Measurements from ENCODE around the gene PHLPP1. TPM values are rescaled to one million over a fixed set of nuclear protein-coding genes. Genes with fewer than 3 reads are reported as not detected.

PHLPP1 gene
- total and polyA plus RNA-seq, 2 donors = 6.6 to 27.3 TPM

DNA sequence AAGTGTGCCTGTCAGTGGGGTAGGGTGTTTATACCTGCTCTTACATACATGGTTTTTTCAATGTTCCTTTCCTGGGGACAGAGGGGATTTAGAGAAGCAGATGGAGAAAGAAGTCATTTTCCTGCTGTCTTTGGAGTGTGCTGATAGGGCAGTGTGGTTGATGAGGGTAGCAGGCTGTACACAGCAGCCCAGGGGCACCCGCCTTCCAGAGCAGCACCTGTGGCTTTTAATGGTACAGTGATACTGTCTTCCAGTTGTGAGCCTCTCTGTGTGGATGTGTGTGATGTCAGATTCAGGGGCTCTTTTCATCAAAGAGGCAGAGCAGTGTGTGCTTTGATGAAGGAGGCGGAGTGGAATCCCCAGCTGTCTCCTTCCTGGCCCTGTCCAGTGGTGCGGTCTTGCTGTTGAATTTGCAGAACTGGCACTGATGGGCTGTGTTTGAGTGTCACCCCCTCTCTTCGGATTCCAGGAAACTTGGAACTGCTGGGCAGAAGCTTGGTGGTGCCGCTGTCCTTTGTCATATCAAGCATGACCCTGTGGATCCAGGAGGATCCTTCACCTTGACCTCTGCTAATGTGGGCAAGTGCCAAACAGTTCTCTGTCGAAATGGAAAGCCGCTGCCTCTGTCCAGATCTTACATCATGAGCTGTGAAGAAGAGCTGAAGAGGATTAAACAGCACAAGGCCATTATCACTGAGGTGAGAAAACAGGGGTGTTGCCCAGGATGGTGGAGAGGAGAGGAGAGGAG, 259.8 kb downstream of the PHLPP1 start:
- H3K27ac ChIP-seq (ENCODE audit: low read depth) = no peak overlapping the region
- H3K4me1 ChIP-seq (ENCODE audit: insufficient read depth) = no peaks in the 10 kb centered on the region
- WGBS = 94% methylated on average over 7 of the region's 7 CpGs
- H3K36me3 ChIP-seq (ENCODE audit: insufficient read depth) = no peaks in the 10 kb centered on the region
- DNase-seq (ENCODE audit: extremely low spot score) = no peak
- no peak overlapping the region for H3K4me3 ChIP-seq (ENCODE audit: low read depth, low read length)

DNA sequence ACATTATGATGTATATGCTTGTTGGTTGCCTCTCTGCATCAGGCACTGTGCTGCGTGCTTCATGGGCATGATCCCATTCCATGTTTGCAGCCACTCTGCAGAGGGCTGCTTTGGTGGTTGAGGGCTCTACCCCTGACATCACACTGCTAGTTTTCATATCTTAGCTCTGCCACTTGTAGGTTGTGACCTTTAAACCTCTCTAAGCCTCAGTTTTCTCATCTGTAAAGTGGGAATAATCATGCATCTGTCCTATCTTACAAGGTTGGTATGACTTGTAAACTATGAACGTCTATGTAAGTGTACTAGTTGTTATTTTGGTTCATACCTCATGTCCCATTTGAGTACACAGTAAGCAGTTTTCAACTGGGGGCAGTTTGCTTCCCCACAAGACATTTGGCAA, 260.4 kb downstream of the PHLPP1 start:
- DNase-seq (ENCODE audit: extremely low spot score) = no peak
- Histone ChIP-seq H3K36me3 (ENCODE audit: insufficient read depth) (no peaks in the 10 kb centered on the region), H3K4me3 (ENCODE audit: low read depth, low read length) (no peak overlapping the region), H3K27ac (ENCODE audit: low read depth) (no peak overlapping the region), H3K4me1 (ENCODE audit: insufficient read depth) (no peaks in the 10 kb centered on the region)
- 91% methylated on average over 2 of the region's 2 CpGs for WGBS

DNA sequence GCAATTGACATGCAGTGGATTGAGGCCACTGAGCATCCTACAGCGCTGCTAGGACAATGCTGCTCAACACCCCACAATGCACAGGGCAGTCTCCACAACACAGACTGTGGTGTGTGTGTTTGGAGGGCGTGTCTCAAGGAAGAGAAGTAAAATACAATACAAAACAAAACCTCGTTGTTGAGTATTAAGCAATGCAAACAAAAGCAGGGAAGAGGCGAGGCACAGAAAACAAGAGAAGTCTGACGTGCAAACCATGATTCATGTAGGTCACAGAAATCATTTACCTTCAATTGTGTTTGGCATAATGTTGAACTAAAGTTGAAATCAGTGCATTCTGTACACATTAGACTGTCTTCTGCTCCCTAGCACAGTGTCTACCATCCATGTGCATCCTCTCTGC, 260.9 kb downstream of the PHLPP1 start:
- Histone ChIP-seq H3K4me1 (ENCODE audit: insufficient read depth) (no peaks in the 10 kb centered on the region), H3K36me3 (ENCODE audit: insufficient read depth) (no peaks in the 10 kb centered on the region), H3K27ac (ENCODE audit: low read depth) (no peak overlapping the region), H3K4me3 (ENCODE audit: low read depth, low read length) (no peak overlapping the region)
- DNase-seq (ENCODE audit: extremely low spot score) = no peak
- WGBS = 81% methylated on average over 5 of the region's 5 CpGs

DNA sequence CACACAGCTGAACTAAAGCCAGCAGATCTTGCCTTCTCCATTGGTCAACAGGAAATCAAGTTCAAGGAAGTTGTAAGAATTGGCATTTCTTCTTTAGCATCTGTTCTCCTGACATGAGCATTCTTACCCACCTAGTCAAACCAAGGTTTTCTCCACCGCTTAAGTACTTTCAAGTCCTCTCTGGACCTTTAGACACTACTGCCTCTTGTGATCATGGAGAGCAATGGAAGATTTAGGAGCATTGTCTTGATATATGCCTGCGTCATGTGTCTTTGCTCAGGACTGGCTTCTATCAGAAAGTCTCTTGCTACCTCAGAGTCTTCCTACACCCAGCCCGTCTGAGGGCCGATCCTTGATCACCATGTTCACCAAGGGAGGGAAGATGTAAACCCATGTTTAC, 262.2 kb downstream of the PHLPP1 start:
- WGBS = 85% methylated on average over 4 of the region's 4 CpGs
- Histone ChIP-seq H3K4me1 (ENCODE audit: insufficient read depth) (peaks cover under 1% of the 10 kb centered on the region), H3K27ac (ENCODE audit: low read depth) (no peak overlapping the region), H3K36me3 (ENCODE audit: insufficient read depth) (no peaks in the 10 kb centered on the region), H3K4me3 (ENCODE audit: low read depth, low read length) (no peak overlapping the region)
- no peak for DNase-seq (ENCODE audit: extremely low spot score)

DNA sequence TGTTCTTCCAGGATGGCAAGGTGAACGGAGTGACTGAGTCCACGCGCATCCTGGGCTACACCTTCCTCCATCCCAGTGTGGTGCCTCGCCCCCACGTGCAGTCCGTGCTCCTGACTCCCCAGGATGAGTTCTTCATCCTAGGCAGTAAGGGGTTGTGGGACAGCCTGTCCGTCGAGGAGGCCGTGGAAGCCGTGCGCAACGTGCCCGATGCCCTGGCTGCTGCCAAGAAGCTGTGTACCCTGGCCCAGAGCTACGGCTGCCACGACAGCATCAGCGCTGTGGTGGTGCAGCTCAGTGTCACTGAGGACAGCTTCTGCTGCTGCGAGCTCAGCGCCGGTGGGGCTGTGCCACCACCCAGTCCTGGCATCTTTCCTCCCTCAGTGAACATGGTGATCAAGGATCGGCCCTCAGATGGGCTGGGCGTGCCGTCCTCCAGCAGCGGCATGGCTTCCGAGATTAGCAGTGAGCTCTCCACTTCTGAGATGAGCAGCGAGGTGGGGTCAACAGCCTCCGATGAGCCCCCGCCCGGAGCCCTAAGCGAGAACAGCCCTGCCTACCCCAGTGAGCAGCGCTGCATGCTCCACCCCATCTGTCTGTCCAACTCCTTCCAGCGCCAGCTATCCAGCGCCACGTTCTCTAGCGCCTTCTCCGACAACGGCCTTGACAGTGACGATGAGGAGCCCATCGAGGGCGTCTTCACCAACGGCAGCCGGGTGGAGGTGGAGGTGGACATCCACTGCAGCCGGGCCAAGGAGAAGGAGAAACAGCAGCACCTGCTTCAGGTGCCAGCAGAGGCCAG, 263.1 kb downstream of the PHLPP1 start:
- no peak for DNase-seq (ENCODE audit: extremely low spot score)
- H3K36me3 ChIP-seq (ENCODE audit: insufficient read depth) = no peaks in the 10 kb centered on the region
- WGBS = 96% methylated on average over 42 of the region's 42 CpGs
- no peak overlapping the region for H3K4me3 ChIP-seq (ENCODE audit: low read depth, low read length)
- H3K4me1 ChIP-seq (ENCODE audit: insufficient read depth) = peaks cover 2% of the 10 kb centered on the region
- no peak overlapping the region for H3K27ac ChIP-seq (ENCODE audit: low read depth)

DNA sequence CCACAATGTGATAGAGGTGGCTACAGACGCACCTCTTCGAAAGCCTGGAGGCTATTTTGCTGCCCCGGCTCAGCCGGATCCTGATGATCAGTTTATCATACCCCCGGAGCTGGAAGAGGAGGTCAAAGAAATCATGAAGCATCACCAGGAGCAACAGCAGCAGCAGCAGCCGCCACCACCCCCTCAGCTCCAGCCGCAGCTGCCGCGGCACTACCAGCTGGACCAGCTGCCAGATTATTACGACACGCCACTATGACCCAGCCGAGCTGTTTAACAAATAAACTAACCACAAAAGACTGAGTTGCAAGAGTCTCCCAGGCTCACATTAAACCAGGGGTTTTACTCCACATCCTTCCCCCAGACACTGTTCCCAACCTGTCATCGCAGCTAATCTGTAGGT, 263.8 kb downstream of the PHLPP1 start:
- Histone ChIP-seq H3K27ac (ENCODE audit: low read depth) (no peak overlapping the region), H3K4me3 (ENCODE audit: low read depth, low read length) (no peak overlapping the region), H3K36me3 (ENCODE audit: insufficient read depth) (no peaks in the 10 kb centered on the region), H3K4me1 (ENCODE audit: insufficient read depth) (peaks cover 2% of the 10 kb centered on the region)
- DNase-seq (ENCODE audit: extremely low spot score) = no peak
- 59% methylated on average over 13 of the region's 13 CpGs for WGBS

DNA sequence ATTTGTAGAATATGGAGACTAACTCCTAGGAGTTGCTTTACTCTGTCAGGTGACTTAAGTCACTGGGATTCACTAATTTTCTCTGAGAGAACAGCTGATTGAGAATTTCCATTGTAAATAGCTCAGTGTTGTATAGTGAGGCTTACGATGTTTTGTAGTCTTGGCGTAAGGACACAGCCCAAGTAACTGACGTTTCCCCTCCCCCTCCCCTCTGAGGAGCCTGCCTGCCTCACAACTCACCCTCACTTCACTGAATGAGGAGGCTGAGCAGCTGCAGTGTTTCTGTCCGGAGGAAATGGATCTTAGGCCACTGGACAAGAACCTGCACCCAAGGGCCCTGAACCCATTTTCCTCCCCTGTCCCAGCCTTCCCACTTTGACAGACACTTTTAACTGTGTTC, 264.6 kb downstream of the PHLPP1 start:
- WGBS = 73% methylated on average over 4 of the region's 4 CpGs
- no peak overlapping the region for H3K4me3 ChIP-seq (ENCODE audit: low read depth, low read length)
- H3K36me3 ChIP-seq (ENCODE audit: insufficient read depth) = no peaks in the 10 kb centered on the region
- no peak for DNase-seq (ENCODE audit: extremely low spot score)
- no peak overlapping the region for H3K27ac ChIP-seq (ENCODE audit: low read depth)
- H3K4me1 ChIP-seq (ENCODE audit: insufficient read depth) = peaks cover 2% of the 10 kb centered on the region

DNA sequence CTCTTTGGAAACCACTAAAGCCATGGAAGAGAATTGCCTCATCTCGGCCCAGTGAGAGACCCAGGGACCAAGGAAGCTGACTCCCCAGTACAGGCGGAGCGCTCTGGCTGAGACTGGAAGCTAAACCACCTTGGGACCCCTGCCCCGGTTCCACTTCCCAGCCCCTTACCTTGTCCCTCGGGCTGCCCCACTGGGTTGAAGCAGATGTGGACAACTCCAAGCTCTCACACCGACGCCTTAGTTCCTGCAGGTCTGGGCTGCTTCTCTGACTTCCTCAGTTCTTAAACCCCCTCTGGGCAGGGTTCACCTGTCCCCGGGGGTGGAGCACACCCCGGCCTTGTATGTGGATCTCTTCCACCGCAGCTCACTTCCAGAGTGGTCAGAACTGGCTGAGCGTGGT, 266.2 kb downstream of the PHLPP1 start:
- H3K4me3 ChIP-seq (ENCODE audit: low read depth, low read length) = no peak overlapping the region
- 92% methylated on average over 11 of the region's 11 CpGs for WGBS
- DNase-seq (ENCODE audit: extremely low spot score) = no peak
- H3K27ac ChIP-seq (ENCODE audit: low read depth) = no peak overlapping the region
- H3K4me1 ChIP-seq (ENCODE audit: insufficient read depth) = peaks cover 2% of the 10 kb centered on the region
- no peaks in the 10 kb centered on the region for H3K36me3 ChIP-seq (ENCODE audit: insufficient read depth)

DNA sequence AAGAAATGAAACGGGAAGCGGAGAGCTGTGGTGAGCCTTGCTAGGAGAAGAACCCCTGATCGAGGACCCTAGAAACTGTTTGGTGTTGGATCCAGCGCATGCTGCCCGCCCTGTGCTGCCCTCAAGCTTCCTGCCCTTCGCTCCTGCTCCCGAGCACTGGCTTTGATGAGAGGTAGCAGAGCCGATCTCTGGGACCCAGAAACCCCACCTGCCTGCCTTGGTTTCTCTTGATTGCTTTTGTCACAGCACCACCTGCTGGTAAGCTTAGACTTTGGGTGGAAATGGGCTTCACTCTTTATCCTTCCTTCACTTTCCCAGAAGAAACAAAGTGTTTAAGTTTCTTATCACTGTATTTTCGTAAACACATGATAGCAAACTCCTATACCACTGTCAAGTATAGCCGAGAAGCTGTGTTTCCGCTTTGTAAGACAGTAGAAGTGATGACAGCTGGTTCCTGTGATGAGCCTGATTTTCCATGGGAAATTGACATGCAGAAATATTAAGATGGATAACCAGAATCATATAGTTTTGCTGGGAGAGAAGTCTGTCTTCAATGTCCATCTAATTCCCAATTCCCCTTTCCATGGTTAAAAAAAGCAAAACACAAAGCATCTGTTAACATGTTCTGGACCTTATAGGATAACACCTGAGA, 267.4 kb downstream of the PHLPP1 start:
- no peak overlapping the region for H3K27ac ChIP-seq (ENCODE audit: low read depth)
- no peak for DNase-seq (ENCODE audit: extremely low spot score)
- H3K4me3 ChIP-seq (ENCODE audit: low read depth, low read length) = no peak overlapping the region
- peaks cover 2% of the 10 kb centered on the region for H3K4me1 ChIP-seq (ENCODE audit: insufficient read depth)
- H3K36me3 ChIP-seq (ENCODE audit: insufficient read depth) = no peaks in the 10 kb centered on the region
- 21% methylated on average over 11 of the region's 11 CpGs for WGBS

DNA sequence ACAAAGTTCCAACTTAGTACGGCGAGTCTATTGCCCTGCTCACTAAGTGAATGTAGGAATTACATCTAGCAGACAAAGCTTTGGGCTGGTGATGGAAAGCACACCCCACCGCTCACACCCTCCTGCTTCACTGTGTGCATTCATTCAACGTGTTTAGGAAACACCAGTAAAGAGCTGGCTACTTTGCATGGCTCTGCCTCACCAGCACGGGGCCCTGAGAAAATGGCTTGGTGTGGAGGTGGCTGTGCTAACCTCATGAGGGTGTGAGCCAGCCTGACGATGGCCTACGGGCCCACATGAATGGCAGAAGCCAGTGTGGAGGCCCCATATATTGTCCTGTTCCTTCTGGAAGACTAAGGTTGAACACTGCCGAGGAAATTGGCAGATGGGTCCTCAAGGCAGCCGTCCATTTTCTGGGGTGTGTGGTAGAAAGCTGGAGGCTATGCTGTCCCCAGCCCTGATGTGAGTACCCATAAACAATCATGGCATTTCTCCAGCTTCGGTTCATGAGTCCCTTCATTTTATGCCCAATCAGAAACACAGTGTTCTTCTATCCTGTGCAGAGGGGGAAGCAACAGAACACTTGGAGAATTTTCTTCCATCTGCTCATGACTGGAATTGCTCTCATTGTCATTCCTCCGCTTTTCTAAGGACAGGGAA, 269.4 kb downstream of the PHLPP1 start:
- no peak for DNase-seq (ENCODE audit: extremely low spot score)
- H3K27ac ChIP-seq (ENCODE audit: low read depth) = no peak overlapping the region
- 90% methylated on average over 11 of the region's 11 CpGs for WGBS
- no peak overlapping the region for H3K4me3 ChIP-seq (ENCODE audit: low read depth, low read length)
- H3K4me1 ChIP-seq (ENCODE audit: insufficient read depth) = peaks cover 2% of the 10 kb centered on the region
- H3K36me3 ChIP-seq (ENCODE audit: insufficient read depth) = no peaks in the 10 kb centered on the region

DNA sequence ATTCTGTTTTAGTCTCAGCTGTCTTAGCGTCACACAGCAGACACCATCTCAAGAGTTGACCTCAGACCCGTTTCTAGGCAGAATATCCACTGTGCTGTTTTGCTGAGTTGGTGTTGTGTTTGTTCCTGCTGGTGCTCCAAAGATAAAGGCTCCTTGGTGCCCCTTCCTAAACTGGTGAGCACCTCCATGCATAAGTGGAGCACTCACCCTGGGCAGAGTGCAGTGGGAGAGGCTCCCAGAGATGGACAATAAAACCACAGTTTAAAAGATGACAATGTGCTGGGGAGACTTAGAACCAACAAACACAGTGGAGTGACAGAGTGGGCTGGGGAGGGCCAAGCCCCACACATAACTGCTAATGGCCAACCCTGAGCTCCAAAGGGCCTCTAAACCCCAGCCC, 271.1 kb downstream of the PHLPP1 start:
- 87% methylated on average over 2 of the region's 2 CpGs for WGBS
- H3K27ac ChIP-seq (ENCODE audit: low read depth) = no peak overlapping the region

DNA sequence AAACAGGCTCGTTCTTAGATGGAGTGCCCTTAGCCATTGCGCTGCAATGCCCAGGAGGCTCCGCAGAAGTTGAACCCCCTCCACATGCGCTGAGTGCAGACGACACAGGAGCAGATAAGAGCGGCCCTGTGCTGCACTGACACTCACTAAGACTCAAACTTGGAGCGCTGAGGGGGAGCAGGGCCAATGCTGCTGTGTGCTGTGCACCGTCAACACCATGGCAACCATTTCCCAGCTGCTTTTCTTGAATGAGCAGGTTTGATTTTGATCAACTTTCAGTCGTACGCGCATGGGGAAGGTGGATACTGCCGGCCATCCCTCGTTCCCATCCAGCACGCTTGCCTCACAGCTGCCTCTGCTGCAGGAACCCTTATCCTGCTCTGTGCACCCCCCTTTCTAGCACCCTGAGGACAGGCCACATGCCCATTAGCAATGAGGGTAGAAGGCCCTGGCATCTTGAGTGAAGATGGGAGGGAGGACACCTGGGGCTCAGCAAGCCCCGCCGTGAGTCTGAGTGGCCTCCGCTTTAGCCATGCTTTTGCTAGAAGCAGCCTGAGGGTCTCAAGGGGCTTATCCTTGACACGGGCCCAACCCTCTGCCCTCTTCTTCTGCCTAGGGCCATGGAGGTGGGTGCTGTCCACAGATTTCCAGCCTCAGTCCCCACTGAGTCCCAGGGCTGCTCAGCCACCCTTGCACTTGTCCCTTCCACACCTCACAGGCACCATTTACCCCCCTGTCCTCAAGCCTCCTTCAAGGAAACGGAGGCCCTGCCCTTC, 271.9 kb downstream of the PHLPP1 start:
- 81% methylated on average over 19 of the region's 19 CpGs for WGBS
- DNase-seq (ENCODE audit: extremely low spot score) = no peak
- Histone ChIP-seq H3K27ac (ENCODE audit: low read depth) (no peak overlapping the region), H3K4me3 (ENCODE audit: low read depth, low read length) (no peak overlapping the region), H3K36me3 (ENCODE audit: insufficient read depth) (no peaks in the 10 kb centered on the region), H3K4me1 (ENCODE audit: insufficient read depth) (peaks cover 2% of the 10 kb centered on the region)

More for the DNA sequence above, 271.1 kb downstream of the PHLPP1 start:
- peaks cover 2% of the 10 kb centered on the region for H3K4me1 ChIP-seq (ENCODE audit: insufficient read depth)
- no peaks in the 10 kb centered on the region for H3K36me3 ChIP-seq (ENCODE audit: insufficient read depth)
- DNase-seq (ENCODE audit: extremely low spot score) = no peak
- H3K4me3 ChIP-seq (ENCODE audit: low read depth, low read length) = no peak overlapping the region

DNA sequence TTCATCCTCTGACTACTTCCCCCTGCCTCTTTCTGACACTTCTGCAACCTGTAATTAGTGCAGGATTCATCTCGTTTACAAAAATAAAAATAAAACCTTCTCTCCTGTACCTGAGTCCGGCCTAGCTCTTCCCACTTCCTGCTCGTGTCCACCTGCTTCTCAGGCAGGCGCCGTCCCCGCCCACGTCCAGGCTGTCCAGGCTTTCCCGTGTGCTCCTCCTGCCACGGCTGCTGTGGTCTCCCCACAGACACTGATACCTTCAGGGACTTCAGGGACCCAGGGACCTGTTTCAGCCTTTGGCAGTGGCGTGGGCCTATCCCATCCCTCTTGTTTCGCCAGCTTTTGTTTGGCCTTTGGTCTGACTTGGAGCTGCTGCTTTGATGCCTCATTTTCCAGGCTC, 272.5 kb downstream of the PHLPP1 start:
- DNase-seq (ENCODE audit: extremely low spot score) = no peak
- H3K36me3 ChIP-seq (ENCODE audit: insufficient read depth) = no peaks in the 10 kb centered on the region
- WGBS = 92% methylated on average over 11 of the region's 11 CpGs
- H3K4me1 ChIP-seq (ENCODE audit: insufficient read depth) = no peaks in the 10 kb centered on the region
- no peak overlapping the region for H3K27ac ChIP-seq (ENCODE audit: low read depth)
- H3K4me3 ChIP-seq (ENCODE audit: low read depth, low read length) = no peak overlapping the region

Data from urinary bladder (tissue), 4 donors.